ENCODE data around the gene SRSF9.

GRCh38 chr12:120483621-120484020 is 14.1 kb upstream of the SRSF9 start:
- TF ChIP-seq MXI1 (IDR thresholded peaks at IDR 0.05; ENCODE audit: low read depth, low read length) (no peak), NFIC (IDR thresholded peaks at IDR 0.05; ENCODE audit: borderline replicate concordance) (no peak), SMC3 (IDR thresholded peaks at IDR 0.05; ENCODE audit: low read depth, low read length) (no peak), CTCF (IDR thresholded peaks at IDR 0.05) (no peak), POLR2AphosphoS5 (IDR thresholded peaks at IDR 0.05; ENCODE audit: low read depth, low read length) (no peak), MAX (IDR thresholded peaks at IDR 0.05; ENCODE audit: low read depth) (no peak), NRF1 (IDR thresholded peaks at IDR 0.05; ENCODE audit: low read depth, low read length) (no peak), RAD21 (IDR thresholded peaks at IDR 0.05; ENCODE audit: low read length) (no peak), USF2 (IDR thresholded peaks at IDR 0.05; ENCODE audit: borderline replicate concordance, low read depth, low read length) (no peak), TAF1 (IDR thresholded peaks at IDR 0.05; ENCODE audit: borderline replicate concordance, low read depth, low read length) (no peak), YY1 (IDR thresholded peaks at IDR 0.05; ENCODE audit: low read depth) (no peak), ZBTB33 (IDR thresholded peaks at IDR 0.05; ENCODE audit: borderline replicate concordance, low read depth) (no peak)
